Measurements from ENCODE around the gene MTUS2. TPM values are rescaled to one million over a fixed set of nuclear protein-coding genes. Genes with fewer than 3 reads are reported as not detected.

MTUS2 gene
- total and polyA plus RNA-seq, 2 donors (not counting 3 experiments of a cell fraction or from before 2014, with no cell fraction given): not detected

- Histone ChIP-seq H2AFZ (ENCODE audit: low read depth, low read length) (no peak overlapping the region), H3K9me3 (replicated peaks; ENCODE audit: control insufficient read depth, insufficient read depth, low read length) (no peaks in the 10 kb centered on the region), H4K20me1 (replicated peaks; ENCODE audit: control insufficient read depth, extremely low read depth, insufficient read depth, low read length) (no peaks in the 10 kb centered on the region), H3K9ac (replicated peaks; ENCODE audit: extremely low read depth, insufficient read depth, low read length) (no peak overlapping the region), H3K27ac (ENCODE audit: insufficient read depth, low read depth, low read length) (no peak overlapping the region), H3K4me3 (replicated peaks in 1 of 3; ENCODE audit: insufficient read depth in 1 of 3, low read depth in 1 of 3, low read length in 3 of 3) (no peak overlapping the region), H3K27me3 (ENCODE audit: control insufficient read depth in 2 of 2, insufficient read depth in 2 of 2, low read length in 2 of 2) (no peaks in the 10 kb centered on the region), H3K79me2 (ENCODE audit: control insufficient read depth, insufficient read depth, low read length) (no peaks in the 10 kb centered on the region), H3K36me3 (ENCODE audit: control insufficient read depth in 2 of 2, extremely low read depth in 1 of 2, insufficient read depth in 2 of 2, low read length in 2 of 2) (no peaks in the 10 kb centered on the region), H3K4me1 (ENCODE audit: control insufficient read depth, extremely low read depth, insufficient read depth, low read length) (no peaks in the 10 kb centered on the region), H3K9me1 (replicated peaks; ENCODE audit: control insufficient read depth, extremely low read depth, insufficient read depth, low read length) (no peaks in the 10 kb centered on the region), H3K4me2 (ENCODE audit: insufficient read depth, low read length) (no peak overlapping the region)
- DNase-seq (ENCODE audit: low read depth, low spot score) (no peak), FAIRE-seq (no peak)
- ChIA-PET POLR2A (no interaction called here), CTCF (no interaction called here)
- no peak for TF ChIP-seq EZH2 (IDR thresholded peaks at IDR 0.05; ENCODE audit: borderline replicate concordance, low read depth, low read length, severe bottlenecking)
- no peak for TF ChIP-seq MAX (IDR thresholded peaks at IDR 0.05; ENCODE audit: insufficient read depth, insufficient read length)
- TF ChIP-seq POLR2A (IDR thresholded peaks at IDR 0.05; ENCODE audit: low read depth, low read length): no peak
- TF ChIP-seq MYC (IDR thresholded peaks at IDR 0.05; ENCODE audit: low read depth, low read length): no peak
- TF ChIP-seq FOS (IDR thresholded peaks at IDR 0.05; ENCODE audit: borderline replicate concordance, insufficient read depth, low read length): no peak
- TF ChIP-seq POLR2AphosphoS5 (IDR thresholded peaks at IDR 0.05; ENCODE audit: insufficient read depth, low read depth, low read length): no peak
- no peak for TF ChIP-seq JUN (IDR thresholded peaks at IDR 0.05; ENCODE audit: borderline replicate concordance, insufficient read depth, insufficient read length, low read depth)
- TF ChIP-seq, protein P1, sequence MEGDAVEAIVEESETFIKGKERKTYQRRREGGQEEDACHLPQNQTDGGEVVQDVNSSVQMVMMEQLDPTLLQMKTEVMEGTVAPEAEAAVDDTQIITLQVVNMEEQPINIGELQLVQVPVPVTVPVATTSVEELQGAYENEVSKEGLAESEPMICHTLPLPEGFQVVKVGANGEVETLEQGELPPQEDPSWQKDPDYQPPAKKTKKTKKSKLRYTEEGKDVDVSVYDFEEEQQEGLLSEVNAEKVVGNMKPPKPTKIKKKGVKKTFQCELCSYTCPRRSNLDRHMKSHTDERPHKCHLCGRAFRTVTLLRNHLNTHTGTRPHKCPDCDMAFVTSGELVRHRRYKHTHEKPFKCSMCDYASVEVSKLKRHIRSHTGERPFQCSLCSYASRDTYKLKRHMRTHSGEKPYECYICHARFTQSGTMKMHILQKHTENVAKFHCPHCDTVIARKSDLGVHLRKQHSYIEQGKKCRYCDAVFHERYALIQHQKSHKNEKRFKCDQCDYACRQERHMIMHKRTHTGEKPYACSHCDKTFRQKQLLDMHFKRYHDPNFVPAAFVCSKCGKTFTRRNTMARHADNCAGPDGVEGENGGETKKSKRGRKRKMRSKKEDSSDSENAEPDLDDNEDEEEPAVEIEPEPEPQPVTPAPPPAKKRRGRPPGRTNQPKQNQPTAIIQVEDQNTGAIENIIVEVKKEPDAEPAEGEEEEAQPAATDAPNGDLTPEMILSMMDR (IDR thresholded peaks at IDR 0.05; ENCODE audit: extremely low read depth in 1 of 2, insufficient read depth in 1 of 2, low read depth in 1 of 2, low read length in 2 of 2): no peak
- no peak for TF ChIP-seq GATA2 (IDR thresholded peaks at IDR 0.05; ENCODE audit: insufficient read depth, insufficient read length, low read depth, low read length)
- dilution Hi-C loops (cut with MboI; ENCODE audit: extremely low pct_ligation_motif_present, low sequenced_read_pairs): no loop called here
- intact Hi-C loops (cut with micrococcal nuclease): no loop called here
- BruUV-seq (replicated peaks): no TSS peak
These were observed 410.2 kb downstream of the MTUS2 start for GRCh38 chr13:29230299-29230845.
